Neuronal stem cell (in vitro differentiated cells): ENCODE measurements around the gene SUSD3.

Experiments used
- DNase-seq: peaks from one replicate; pipeline ENCODE4 v3.0.0-alpha.2; 2013; ENCODE audit warnings: low spot score
- H2AFZ ChIP-seq: one replicate; pipeline ENCODE4 v1.6.1; 2013; ENCODE audit warnings: mild to moderate bottlenecking, low read length, inconsistent platforms
- H2AK5ac ChIP-seq: 2 replicates; pipeline ENCODE4 v1.6.1; 2013; ENCODE audit warnings: low read depth, mild to moderate bottlenecking, inconsistent platforms, low read length, moderate library complexity, mixed read lengths
- H2BK120ac ChIP-seq: 2 replicates; pipeline ENCODE4 v1.6.1; 2013; ENCODE audit warnings: low read depth, mild to moderate bottlenecking, inconsistent platforms, low read length, moderate library complexity, mixed read lengths
- H2BK12ac ChIP-seq: one replicate; pipeline ENCODE4 v1.6.1; 2013; ENCODE audit warnings: low read length, inconsistent platforms
- H2BK15ac ChIP-seq: 2 replicates; pipeline ENCODE4 v1.6.1; 2013; ENCODE audit warnings: mild to moderate bottlenecking, low read length, inconsistent platforms, mixed read lengths
- H2BK5ac ChIP-seq: one replicate; pipeline ENCODE4 v1.6.1; 2013; ENCODE audit warnings: inconsistent platforms, mild to moderate bottlenecking, low read length, moderate library complexity
- H3K14ac ChIP-seq: one replicate; pipeline ENCODE4 v1.6.1; 2013; ENCODE audit warnings: low read length, inconsistent platforms
- H3K18ac ChIP-seq: 2 replicates; pipeline ENCODE4 v1.6.1; 2013; ENCODE audit warnings: low read length, inconsistent platforms
- H3K23ac ChIP-seq: 2 replicates; pipeline ENCODE4 v1.6.1; 2013; ENCODE audit warnings: low read depth, mild to moderate bottlenecking, mixed read lengths, low read length, inconsistent platforms; ENCODE audit not compliant: poor library complexity
- H3K27ac ChIP-seq: replicated peaks from 3 replicates; pipeline ENCODE4 v1.5.1; 2013; ENCODE audit warnings: low read length, inconsistent platforms
- H3K27me3 ChIP-seq, 3 experiments: 2 replicates each; pipeline ENCODE4 v1.6.1; 2013; ENCODE audit warnings: low read length in 3 of 3, mild to moderate bottlenecking in 2 of 3, inconsistent platforms in 1 of 3, low read depth in 1 of 3, mixed read lengths in 1 of 3, moderate library complexity in 1 of 3; ENCODE audit not compliant: control insufficient read depth in 3 of 3, insufficient read depth in 3 of 3
- H3K36me3 ChIP-seq, 2 donors: replicated peaks in 1 of 2; 2 replicates each; pipeline ENCODE4 v1.6.1; 2013; ENCODE audit warnings: low read length in 2 of 2; ENCODE audit not compliant: control insufficient read depth in 2 of 2, insufficient read depth in 2 of 2
- H3K4ac ChIP-seq: 2 replicates; pipeline ENCODE4 v1.6.1; 2013; ENCODE audit warnings: inconsistent platforms, mild to moderate bottlenecking, low read length, moderate library complexity
- H3K4me1 ChIP-seq, 2 donors: 1 replicate in 1 of 2; 2 replicates in 1 of 2; pipeline ENCODE4 v1.6.1; 2013; ENCODE audit warnings: low read length in 2 of 2, low read depth in 1 of 2; ENCODE audit not compliant: control insufficient read depth in 2 of 2, insufficient read depth in 1 of 2
- H3K4me2 ChIP-seq: one replicate; pipeline ENCODE4 v1.6.1; 2013; ENCODE audit warnings: mild to moderate bottlenecking, low read length, inconsistent platforms; ENCODE audit not compliant: insufficient read depth, poor library complexity, severe bottlenecking
- H3K4me3 ChIP-seq, 2 donors: 2 replicates each; pipeline ENCODE4 v1.5.1; 2013; ENCODE audit warnings: low read length in 2 of 2, mild to moderate bottlenecking in 2 of 2, inconsistent platforms in 1 of 2, moderate library complexity in 1 of 2
- H3K79me1 ChIP-seq: one replicate; pipeline ENCODE4 v1.6.1; 2013; ENCODE audit warnings: low read depth, mild to moderate bottlenecking, inconsistent platforms, low read length, moderate library complexity
- H3K9ac ChIP-seq: one replicate; pipeline ENCODE4 v1.6.1; 2013; ENCODE audit warnings: mild to moderate bottlenecking, low read depth, low read length, inconsistent platforms; ENCODE audit not compliant: poor library complexity
- H3K9me3 ChIP-seq, 2 donors: replicated peaks in 1 of 2; 2 replicates each; pipeline versions ENCODE3 to v1.6.1; 2013; ENCODE audit warnings: low read length in 2 of 2, mild to moderate bottlenecking in 2 of 2, inconsistent platforms in 1 of 2, low read depth in 1 of 2, mixed read lengths in 1 of 2, moderate library complexity in 1 of 2; ENCODE audit not compliant: control insufficient read depth in 2 of 2, insufficient read depth in 1 of 2
- H4K8ac ChIP-seq: one replicate; pipeline ENCODE4 v1.6.1; 2013; ENCODE audit warnings: low read depth, mild to moderate bottlenecking, inconsistent platforms, low read length, moderate library complexity
- H4K91ac ChIP-seq: one replicate; pipeline ENCODE4 v1.6.1; 2013; ENCODE audit warnings: low read length, low read depth, mild to moderate bottlenecking, inconsistent platforms; ENCODE audit not compliant: poor library complexity
- WGBS, 2 donors: extraction: QIAGEN DNeasy Blood & Tissue Kit; methylation state at CpG; one replicate each; pipeline ENCODE4 v1.1.7; 2013; ENCODE audit warnings: missing lambda C conversion rate in 2 of 2, mixed read lengths in 1 of 2; ENCODE audit not compliant: insufficient read length in 2 of 2, insufficient replicate concordance in 1 of 2; ENCODE audit errors: extremely low coverage in 2 of 2; 5-methylcytosine and 5-hydroxymethylcytosine counted together

The SUSD3 gene

DNA sequence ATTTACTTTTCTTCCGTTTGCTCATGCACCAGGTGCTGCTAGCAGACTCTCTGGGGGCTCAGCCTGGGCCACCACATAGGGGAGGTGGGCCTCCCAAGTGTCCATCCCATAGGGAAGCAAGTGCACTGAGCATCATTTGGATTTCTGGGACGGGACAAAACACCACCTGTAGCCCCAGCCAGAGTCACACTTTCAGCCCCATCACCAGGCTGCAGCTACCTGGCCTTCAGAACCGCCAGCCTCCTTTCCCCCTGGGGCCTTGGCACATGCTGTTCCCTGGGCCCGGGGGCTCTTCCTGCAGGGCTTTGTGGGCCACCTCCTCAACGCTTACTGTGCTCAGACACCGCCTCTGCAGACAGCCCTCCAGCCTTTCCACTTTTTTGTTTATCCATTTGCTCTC, 19.6 kb upstream of the SUSD3 start:
- Histone ChIP-seq H2AFZ (no peak overlapping the region), H3K9me3 (peaks cover 0 to 1% of the 10 kb centered on the region in 2 donors), H3K9ac (no peak overlapping the region), H4K8ac (no peak overlapping the region), H3K27me3 (peaks cover 0 to 13% (median 0%) of the 10 kb centered on the region in 3 experiments), H2BK12ac (no peak overlapping the region), H3K36me3 (no peaks in the 10 kb centered on the region), H3K4me3 (no peak overlapping the region), H2BK120ac (no peak overlapping the region), H3K4ac (no peak overlapping the region), H3K4me2 (no peak overlapping the region), H3K23ac (peak overlapping the region; percentile 20), H3K18ac (peak overlapping the region; percentile 65), H4K91ac (no peak overlapping the region), H3K14ac (no peak overlapping the region), H3K4me1 (peaks cover 0 to 7% of the 10 kb centered on the region in 2 donors), H3K79me1 (peaks cover 2% of the 10 kb centered on the region), H3K27ac (no peak overlapping the region), H2AK5ac (peak overlapping the region; percentile 61), H2BK5ac (no peak overlapping the region), H2BK15ac (no peak overlapping the region)
- DNase-seq, result no peak
- no CpG with 5 or more reads among the region's 6 CpGs for WGBS, 2 donors

DNA sequence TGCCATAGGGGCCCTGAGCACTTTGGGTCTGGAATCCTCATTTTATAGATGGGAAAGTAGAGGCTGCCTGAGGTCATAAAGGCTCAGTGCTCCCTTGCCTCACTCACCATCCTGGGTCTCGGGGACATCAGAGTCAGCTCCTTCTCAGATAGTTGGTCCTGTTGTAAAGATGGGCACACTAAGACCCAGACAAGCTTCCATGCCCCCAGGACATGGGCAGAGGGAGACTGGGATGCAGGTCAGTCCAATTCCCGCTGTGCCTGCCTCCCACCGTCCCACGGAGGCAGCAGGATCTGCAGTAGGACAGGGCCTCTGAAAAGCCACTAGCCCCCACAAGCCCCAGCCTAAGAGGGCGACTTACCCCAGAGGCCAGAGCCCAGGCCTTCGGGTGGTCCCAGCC, 19.0 kb upstream of the SUSD3 start:
- DNase-seq, result no peak
- no CpG with 5 or more reads among the region's 6 CpGs for WGBS, 2 donors

DNA sequence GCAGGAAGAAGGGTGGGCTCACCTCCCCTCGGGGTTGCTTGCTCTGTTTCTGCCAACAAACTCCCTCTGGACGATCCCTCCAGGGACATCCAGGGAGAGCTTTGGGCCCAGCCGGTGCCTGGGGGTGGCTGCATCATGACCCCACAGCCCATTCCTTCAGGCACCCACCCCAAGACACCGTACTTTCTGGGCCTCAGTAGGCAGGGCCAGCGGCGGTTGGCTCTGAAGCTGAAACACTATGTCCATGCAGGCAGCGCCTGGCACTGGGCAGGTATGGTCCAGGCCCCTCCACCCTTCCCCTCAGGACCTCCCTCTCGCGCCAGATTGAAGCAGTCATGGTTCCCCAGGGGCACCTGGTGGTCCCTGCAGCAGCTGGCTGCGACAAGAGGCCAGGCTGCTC, 18.5 kb upstream of the SUSD3 start:
- Histone ChIP-seq H3K27me3 (peaks cover 0 to 10% (median 0%) of the 10 kb centered on the region in 3 experiments), H2BK120ac (no peak overlapping the region), H3K36me3 (no peaks in the 10 kb centered on the region), H2AK5ac (peak overlapping the region; percentile 75), H3K18ac (peak overlapping the region; percentile 48), H2BK12ac (no peak overlapping the region), H3K4ac (no peak overlapping the region), H3K23ac (no peak overlapping the region), H2BK5ac (no peak overlapping the region), H3K4me1 (peaks cover 0 to 7% of the 10 kb centered on the region in 2 donors), H3K9me3 (no peaks in the 10 kb centered on the region), H3K4me2 (no peak overlapping the region), H3K4me3 (no peak overlapping the region), H2AFZ (no peak overlapping the region), H3K14ac (peak overlapping the region; percentile 56), H3K79me1 (peaks cover 2% of the 10 kb centered on the region), H3K27ac (no peak overlapping the region), H4K91ac (peak overlapping the region; percentile 59), H4K8ac (no peak overlapping the region), H2BK15ac (peak overlapping the region; percentile 49), H3K9ac (no peak overlapping the region)
- WGBS, 2 donors, result no CpG with 5 or more reads among the region's 10 CpGs
- no peak for DNase-seq

More for the DNA sequence above, 19.0 kb upstream of the SUSD3 start:
- Histone ChIP-seq H2BK12ac (no peak overlapping the region), H3K27me3 (peaks cover 0 to 10% (median 0%) of the 10 kb centered on the region in 3 experiments), H2AK5ac (no peak overlapping the region), H2BK5ac (no peak overlapping the region), H2AFZ (no peak overlapping the region), H3K18ac (no peak overlapping the region), H3K4me2 (no peak overlapping the region), H3K14ac (peak overlapping the region; percentile 56), H2BK120ac (no peak overlapping the region), H3K4me3 (no peak overlapping the region), H3K4ac (no peak overlapping the region), H4K91ac (peak overlapping the region; percentile 59), H3K23ac (no peak overlapping the region), H3K79me1 (peaks cover 2% of the 10 kb centered on the region), H3K9me3 (no peaks in the 10 kb centered on the region), H3K36me3 (no peaks in the 10 kb centered on the region), H3K9ac (no peak overlapping the region), H3K27ac (no peak overlapping the region), H4K8ac (no peak overlapping the region), H2BK15ac (no peak overlapping the region), H3K4me1 (peaks cover 0 to 7% of the 10 kb centered on the region in 2 donors)

DNA sequence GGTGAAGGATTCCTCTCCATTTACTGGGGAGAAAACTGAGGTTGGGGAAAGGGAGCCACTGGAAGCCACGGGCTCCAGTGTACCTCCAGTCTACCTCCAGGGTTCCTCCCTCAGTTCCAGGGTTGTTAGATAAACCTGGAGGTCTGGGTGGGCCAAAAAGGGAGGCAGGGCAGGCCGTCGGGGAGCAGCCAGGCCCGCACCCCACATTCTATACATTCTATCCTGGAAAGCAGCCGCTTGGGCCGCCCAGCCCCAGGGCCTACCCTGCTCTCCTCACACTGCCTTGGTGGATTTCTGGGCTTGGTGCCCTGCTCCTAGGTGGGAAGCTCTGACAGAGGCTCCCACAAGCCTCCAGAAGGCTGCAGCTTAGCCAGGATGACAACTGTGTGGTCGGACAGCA, 18.1 kb upstream of the SUSD3 start:
- no peak overlapping the region for H2BK120ac ChIP-seq
- H2BK12ac ChIP-seq, result no peak overlapping the region
- H3K79me1 ChIP-seq, result peaks cover 2% of the 10 kb centered on the region
- H3K36me3 ChIP-seq, result no peaks in the 10 kb centered on the region
- H3K4me2 ChIP-seq, result no peak overlapping the region
- DNase-seq, result no peak
- H3K18ac ChIP-seq, result peak overlapping the region; percentile 33
- no peak overlapping the region for H3K4me3 ChIP-seq
- no peaks in the 10 kb centered on the region for H3K9me3 ChIP-seq
- no peak overlapping the region for H4K91ac ChIP-seq
- H2BK5ac ChIP-seq, result no peak overlapping the region
- H4K8ac ChIP-seq, result peak overlapping the region; percentile 72
- peaks cover 0 to 7% (median 0%) of the 10 kb centered on the region in 3 experiments for H3K27me3 ChIP-seq
- no peak overlapping the region for H3K23ac ChIP-seq
- H3K4ac ChIP-seq, result peak overlapping the region; percentile 78
- no peak overlapping the region for H3K9ac ChIP-seq
- no CpG with 5 or more reads among the region's 7 CpGs for WGBS, 2 donors
- H2AFZ ChIP-seq, result no peak overlapping the region
- peak overlapping the region; percentile 75 for H2AK5ac ChIP-seq
- peaks cover 0 to 7% of the 10 kb centered on the region in 2 donors for H3K4me1 ChIP-seq
- no peak overlapping the region for H3K27ac ChIP-seq
- H2BK15ac ChIP-seq, result peak overlapping the region; percentile 49
- peak overlapping the region; percentile 97 for H3K14ac ChIP-seq
